ENCODE results near the gene MAPKAPK5.

DNA sequence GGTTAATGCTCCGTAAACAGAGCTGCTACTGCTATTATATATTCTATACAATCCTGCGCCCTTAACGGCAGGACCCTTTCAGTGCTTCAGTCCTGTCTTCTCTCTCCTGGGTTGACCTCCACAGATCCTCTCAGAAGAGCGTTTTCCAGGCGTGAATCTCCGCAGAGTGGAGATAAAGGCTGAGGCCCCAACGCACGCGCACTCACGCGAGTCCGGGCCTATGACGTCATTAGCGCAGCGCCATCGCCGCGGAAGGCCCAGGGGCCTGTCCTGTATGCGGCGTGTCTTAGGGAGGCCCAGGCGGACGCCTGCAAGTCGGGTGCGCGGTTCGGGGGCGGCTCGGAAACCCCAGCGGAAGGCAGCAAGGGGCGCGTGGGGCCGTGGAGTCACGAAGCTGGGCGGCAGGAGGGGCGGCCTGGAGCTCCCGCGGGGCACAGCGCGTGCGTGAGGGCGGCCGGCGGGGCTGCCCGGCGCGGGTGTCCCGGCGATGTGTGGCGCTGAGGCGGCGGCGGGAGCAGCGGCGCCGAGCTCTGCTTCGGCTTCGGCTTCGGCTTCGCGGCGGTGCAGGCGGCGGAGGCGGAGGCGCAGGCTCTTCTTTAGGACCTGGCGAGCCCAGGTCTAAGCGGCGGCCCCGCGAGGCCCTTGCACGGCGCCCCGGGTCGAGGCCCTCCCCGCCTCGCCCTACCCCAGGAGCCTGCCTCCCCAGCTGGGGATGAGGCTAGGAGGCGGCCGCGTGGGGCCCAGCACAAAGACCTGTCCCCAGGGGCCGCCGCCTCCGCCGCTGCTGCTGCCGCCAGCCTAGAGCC lies at the start of gene MAPKAPK5:
- TF ChIP-seq CTCF (IDR thresholded peaks at IDR 0.05; ENCODE audit: poor library complexity) = no peak
- no peak for TF ChIP-seq EZH2 (IDR thresholded peaks at IDR 0.05; ENCODE audit: borderline replicate concordance)

All from hepatocyte (in vitro differentiated cells).